Measurements from ENCODE around the gene LRRTM3.

Gene LRRTM3

DNA sequence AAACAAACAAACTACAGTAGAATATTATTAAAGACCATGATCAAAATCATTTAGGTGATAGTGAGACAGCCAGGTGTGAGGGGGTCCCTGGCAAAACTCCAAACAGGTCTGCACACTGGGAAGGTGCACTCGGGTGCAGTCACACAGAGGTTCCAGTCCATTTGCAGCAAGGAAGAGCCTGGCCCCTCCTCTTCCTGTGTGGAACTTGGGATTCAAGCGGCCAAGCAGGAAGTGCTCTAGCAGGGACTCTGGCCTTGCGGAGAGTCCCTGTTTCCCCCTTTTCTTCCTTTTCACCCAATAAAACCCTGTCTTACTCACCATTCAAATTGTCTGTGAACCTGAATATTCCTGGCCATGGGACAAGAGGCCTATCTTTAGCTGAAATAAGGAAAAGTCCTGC lies 181.8 kb downstream of the LRRTM3 start:
- TF ChIP-seq, protein P1, sequence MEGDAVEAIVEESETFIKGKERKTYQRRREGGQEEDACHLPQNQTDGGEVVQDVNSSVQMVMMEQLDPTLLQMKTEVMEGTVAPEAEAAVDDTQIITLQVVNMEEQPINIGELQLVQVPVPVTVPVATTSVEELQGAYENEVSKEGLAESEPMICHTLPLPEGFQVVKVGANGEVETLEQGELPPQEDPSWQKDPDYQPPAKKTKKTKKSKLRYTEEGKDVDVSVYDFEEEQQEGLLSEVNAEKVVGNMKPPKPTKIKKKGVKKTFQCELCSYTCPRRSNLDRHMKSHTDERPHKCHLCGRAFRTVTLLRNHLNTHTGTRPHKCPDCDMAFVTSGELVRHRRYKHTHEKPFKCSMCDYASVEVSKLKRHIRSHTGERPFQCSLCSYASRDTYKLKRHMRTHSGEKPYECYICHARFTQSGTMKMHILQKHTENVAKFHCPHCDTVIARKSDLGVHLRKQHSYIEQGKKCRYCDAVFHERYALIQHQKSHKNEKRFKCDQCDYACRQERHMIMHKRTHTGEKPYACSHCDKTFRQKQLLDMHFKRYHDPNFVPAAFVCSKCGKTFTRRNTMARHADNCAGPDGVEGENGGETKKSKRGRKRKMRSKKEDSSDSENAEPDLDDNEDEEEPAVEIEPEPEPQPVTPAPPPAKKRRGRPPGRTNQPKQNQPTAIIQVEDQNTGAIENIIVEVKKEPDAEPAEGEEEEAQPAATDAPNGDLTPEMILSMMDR (IDR thresholded peaks at IDR 0.05; ENCODE audit: low read depth, low read length, missing control alignments): no peak
- in situ Hi-C loops (cut with HindIII; ENCODE audit: low sequenced_read_pairs): no loop called here
- no peak for DNase-seq (ENCODE audit: low read depth)
- H3K4me3 ChIP-seq (ENCODE audit: low read depth, low read length): no peak overlapping the region

DNA sequence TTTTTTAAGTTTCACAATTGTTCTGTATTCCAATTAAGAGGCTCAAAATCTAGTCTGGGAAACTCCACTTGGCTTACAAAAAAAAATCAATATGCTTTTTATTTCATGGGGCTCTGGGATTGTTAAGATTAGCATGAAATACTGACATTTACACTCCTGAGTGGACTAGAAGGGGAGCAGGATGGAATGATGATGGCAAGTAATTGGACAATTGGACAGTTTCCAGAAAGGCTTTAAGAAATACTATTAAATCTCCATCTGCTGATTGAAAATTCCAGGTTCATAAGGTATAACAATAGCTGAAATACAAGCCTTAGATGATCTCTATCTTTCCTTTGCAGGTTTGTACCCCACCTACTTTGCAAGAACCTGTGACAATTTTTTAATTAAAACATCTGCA lies 184.4 kb downstream of the LRRTM3 start:
- no peak overlapping the region for H3K4me3 ChIP-seq (ENCODE audit: low read depth, low read length)
- TF ChIP-seq, protein P1 (IDR thresholded peaks at IDR 0.05; ENCODE audit: low read depth, low read length, missing control alignments): no peak
- no peak for DNase-seq (ENCODE audit: low read depth)
- in situ Hi-C loops (cut with HindIII; ENCODE audit: low sequenced_read_pairs): no loop called here

DNA sequence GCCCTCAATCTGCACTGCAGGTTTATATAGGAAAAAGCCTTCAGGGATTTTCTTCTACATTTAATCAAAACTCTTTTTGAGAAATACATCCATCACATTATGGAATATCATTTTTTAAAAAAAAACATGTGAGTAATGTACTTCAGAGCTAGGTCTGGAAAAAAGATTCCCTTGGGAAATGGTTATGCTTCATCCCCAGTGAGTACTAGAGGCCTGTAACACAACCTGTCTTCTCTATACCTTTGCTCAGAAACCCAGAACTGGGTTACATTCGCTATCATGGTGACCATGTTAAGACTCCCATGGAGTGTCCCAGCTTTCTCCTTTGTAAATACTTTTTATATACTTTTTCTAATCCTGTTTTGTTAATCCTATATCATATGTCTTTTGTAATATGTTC lies 186.9 kb downstream of the LRRTM3 start:
- TF ChIP-seq, protein P1 (IDR thresholded peaks at IDR 0.05; ENCODE audit: low read depth, low read length, missing control alignments): no peak
- in situ Hi-C loops (cut with HindIII; ENCODE audit: low sequenced_read_pairs): no loop called here
- DNase-seq (ENCODE audit: low read depth): no peak
- no peak overlapping the region for H3K4me3 ChIP-seq (ENCODE audit: low read depth, low read length)

DNA sequence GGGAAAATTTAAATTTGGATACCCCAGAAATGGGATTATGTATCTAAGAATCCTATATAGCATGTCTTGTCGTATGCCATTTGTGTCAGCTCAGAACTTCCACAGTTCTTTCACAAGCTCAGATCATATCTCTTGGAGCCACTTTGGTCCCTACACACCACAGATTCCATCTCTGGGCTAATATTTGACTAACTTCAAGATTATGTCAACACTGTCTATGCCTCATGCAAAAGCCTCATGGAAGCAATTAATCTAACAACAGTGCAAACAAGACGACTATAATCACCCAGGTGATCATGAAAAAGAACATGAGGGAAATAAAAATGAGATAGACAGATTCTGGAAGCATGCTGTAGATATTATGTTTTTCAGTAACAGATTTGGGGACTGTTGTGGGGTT lies 189.1 kb downstream of the LRRTM3 start:
- in situ Hi-C loops (cut with HindIII; ENCODE audit: low sequenced_read_pairs): no loop called here
- no peak overlapping the region for H3K4me3 ChIP-seq (ENCODE audit: low read depth, low read length)
- TF ChIP-seq, protein P1 (IDR thresholded peaks at IDR 0.05; ENCODE audit: low read depth, low read length, missing control alignments): no peak
- DNase-seq (ENCODE audit: low read depth): no peak

GRCh38 chr10:67115972-67116371 lies 190.1 kb downstream of the LRRTM3 start:
- in situ Hi-C loops (cut with HindIII; ENCODE audit: low sequenced_read_pairs): no loop called here
- H3K4me3 ChIP-seq (ENCODE audit: low read depth, low read length): no peak overlapping the region
- TF ChIP-seq, protein P1 (IDR thresholded peaks at IDR 0.05; ENCODE audit: low read depth, low read length, missing control alignments): no peak
- DNase-seq (ENCODE audit: low read depth): peak; percentile 59

DNA sequence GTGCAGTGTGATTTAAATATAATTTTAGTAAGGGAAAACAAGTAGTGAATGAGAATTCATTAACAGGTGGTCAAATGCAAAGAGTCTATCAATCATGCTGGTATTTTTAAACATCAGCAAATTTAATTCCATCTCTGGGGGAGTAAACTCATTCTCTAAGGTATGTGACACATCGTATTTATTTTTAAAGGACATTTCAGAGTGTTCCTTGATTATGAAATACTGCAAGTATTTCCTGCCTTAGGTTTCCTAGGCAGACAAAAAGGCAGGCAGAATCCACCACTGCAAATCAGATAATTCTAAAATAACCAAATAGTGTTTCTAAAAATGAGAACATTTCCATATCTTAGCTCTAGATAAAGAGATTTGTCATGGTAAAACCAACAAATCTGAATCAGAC lies 193.8 kb downstream of the LRRTM3 start:
- DNase-seq (ENCODE audit: low read depth): no peak
- in situ Hi-C loops (cut with HindIII; ENCODE audit: low sequenced_read_pairs): no loop called here
- no peak overlapping the region for H3K4me3 ChIP-seq (ENCODE audit: low read depth, low read length)
- TF ChIP-seq, protein P1 (IDR thresholded peaks at IDR 0.05; ENCODE audit: low read depth, low read length, missing control alignments): no peak

- in situ Hi-C loops (cut with HindIII; ENCODE audit: low sequenced_read_pairs): no loop called here
- no peak for DNase-seq (ENCODE audit: low read depth)
- TF ChIP-seq, protein P1 (IDR thresholded peaks at IDR 0.05; ENCODE audit: low read depth, low read length, missing control alignments): no peak
- no peak overlapping the region for H3K4me3 ChIP-seq (ENCODE audit: low read depth, low read length)
Measured at GRCh38 chr10:67127441-67127840, 201.6 kb downstream of the LRRTM3 start.
